Measurements from ENCODE around the gene VPS37D.

VPS37D gene

GRCh38 chr7:73623798-73624668, 43.6 kb upstream of the VPS37D start, which contains the start of gene MLXIPL:
TSS of gene MLXIPL (minus strand) at chr7:73624522. CDS start at chr7:73624492, 30 bp downstream.
- H3K4me3 ChIP-seq (replicated peaks; ENCODE audit: low read depth, low read length), result peak within 1 kb of the TSS; percentile 24
- no peak for DNase-seq (ENCODE audit: extremely low read depth, low read depth)
- TF ChIP-seq CTCF (IDR thresholded peaks at IDR 0.05; ENCODE audit: low read depth, low read length, missing control alignments), result no peak

DNA sequence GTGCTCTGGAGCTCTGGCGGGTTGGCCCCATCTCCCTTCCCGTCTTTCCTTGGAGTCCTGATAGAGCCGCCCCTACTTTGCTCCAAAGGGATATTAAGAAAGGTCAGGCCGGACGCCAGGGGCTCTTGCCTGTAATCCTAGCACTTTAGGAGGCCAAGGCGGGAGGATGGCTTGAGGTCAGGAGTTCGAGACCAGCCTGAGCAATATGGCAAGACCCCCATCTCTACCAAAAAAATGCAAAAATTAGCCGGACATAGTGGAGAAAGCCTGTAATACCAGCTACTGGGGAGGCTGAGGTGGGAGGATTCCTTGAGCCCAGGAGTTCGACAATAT, 43.0 kb upstream of the VPS37D start:
- DNase-seq (ENCODE audit: extremely low read depth, low read depth), result no peak
- TF ChIP-seq CTCF (IDR thresholded peaks at IDR 0.05; ENCODE audit: low read depth, low read length, missing control alignments), result no peak
- H3K4me3 ChIP-seq (replicated peaks; ENCODE audit: low read depth, low read length), result no peak overlapping the region

- DNase-seq (ENCODE audit: extremely low read depth, low read depth), result no peak
- no peak overlapping the region for H3K4me3 ChIP-seq (replicated peaks; ENCODE audit: low read depth, low read length)
- no peak for TF ChIP-seq CTCF (IDR thresholded peaks at IDR 0.05; ENCODE audit: low read depth, low read length, missing control alignments)
Measured at GRCh38 chr7:73625276-73625675, 42.4 kb upstream of the VPS37D start.

DNA sequence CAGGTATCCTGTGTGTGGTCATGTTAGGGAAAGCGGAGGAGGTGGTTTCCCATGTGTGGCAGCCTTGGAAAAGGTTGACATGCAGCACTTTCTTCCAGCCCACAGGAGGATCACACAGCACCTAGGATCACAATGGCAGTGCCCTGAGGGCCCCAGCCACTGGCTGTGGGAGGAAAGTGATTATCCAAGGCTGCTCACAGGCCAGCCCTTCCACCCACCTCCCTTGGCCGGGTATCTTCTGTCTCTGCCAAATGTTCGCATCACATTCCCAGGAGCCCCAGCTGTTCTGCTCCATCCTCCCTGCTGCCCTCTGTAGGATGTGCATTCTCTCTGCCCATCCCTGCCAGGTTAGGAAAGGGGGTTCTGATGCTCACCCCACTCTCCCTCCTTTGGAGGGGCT, 40.8 kb upstream of the VPS37D start:
- no peak overlapping the region for H3K4me3 ChIP-seq (replicated peaks; ENCODE audit: low read depth, low read length)
- peak; percentile 24 for TF ChIP-seq CTCF (IDR thresholded peaks at IDR 0.05; ENCODE audit: low read depth, low read length, missing control alignments)
- DNase-seq (ENCODE audit: extremely low read depth, low read depth), result no peak

- no peak for DNase-seq (ENCODE audit: extremely low read depth, low read depth)
- no peak overlapping the region for H3K4me3 ChIP-seq (replicated peaks; ENCODE audit: low read depth, low read length)
- no peak for TF ChIP-seq CTCF (IDR thresholded peaks at IDR 0.05; ENCODE audit: low read depth, low read length, missing control alignments)
Measured at GRCh38 chr7:73628504-73628903, 39.1 kb upstream of the VPS37D start.

DNA sequence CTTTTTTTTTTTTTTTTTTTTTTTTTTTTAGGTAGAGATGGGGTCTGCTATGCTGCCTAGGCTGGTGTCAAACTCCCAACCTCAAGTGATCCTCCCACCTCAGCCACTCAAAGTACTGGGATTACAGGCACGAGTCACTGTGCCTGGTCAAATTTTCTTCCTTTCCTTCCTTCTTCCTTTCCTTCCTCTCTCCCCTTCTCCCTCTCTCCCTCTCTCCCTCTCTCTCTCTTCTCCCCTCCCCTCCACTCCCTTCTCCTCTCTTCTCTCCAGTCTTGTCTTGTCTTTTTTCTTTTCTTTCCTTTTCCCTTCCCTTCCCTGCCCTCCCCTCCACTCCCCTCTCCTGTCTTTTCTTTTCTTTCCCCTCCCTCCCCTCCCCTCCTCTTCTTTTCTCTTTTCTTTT, 36.1 kb upstream of the VPS37D start:
- DNase-seq (ENCODE audit: extremely low read depth, low read depth), result no peak
- no peak overlapping the region for H3K4me3 ChIP-seq (replicated peaks; ENCODE audit: low read depth, low read length)
- TF ChIP-seq CTCF (IDR thresholded peaks at IDR 0.05; ENCODE audit: low read depth, low read length, missing control alignments), result no peak
